GM12878 (cell line): Measurements from ENCODE around the gene DENND1A. TPM values are rescaled to one million over a fixed set of nuclear protein-coding genes. Genes with fewer than 3 reads are reported as not detected.

ENCODE experiments used
- ATAC-seq: fragments of 200-7000 bp; cut with Tn5 transposase; 3 replicates; pipeline ENCODE4 v1.9.1; 2020; ENCODE audit warnings: mild to moderate bottlenecking, moderate library complexity
- BruUV-seq: library from RNA; stranded (reverse); fragments of 400-500 nt; replicated peaks from 2 replicates; lab custom pipeline; 2021; lab: Mats Ljungman, UMichigan
- CTCF ChIA-PET: fragments of 300-600 bp; sonication (Branson Sonifier 250); formaldehyde crosslinking; extraction: SDS; loops from one replicate; lab custom pipeline; 2021; ENCODE audit warnings: inconsistent platforms; lab: Yijun Ruan, JAX
- POLR2A ChIA-PET: fragments of 350-600 bp; formaldehyde crosslinking; extraction: SDS; loops from one replicate; lab custom pipeline; 2021; ENCODE audit warnings: inconsistent platforms; lab: Charles Lee
- RAD21 ChIA-PET: fragments of 300-600 bp; sonication (Branson Sonifier 250); formaldehyde crosslinking; loops from one replicate; lab custom pipeline; 2023; ENCODE audit warnings: antibody characterized with exemption; ENCODE audit not compliant: unreplicated experiment; lab: Charles Lee
- SMC1A ChIA-PET: fragments of 300-600 bp; sonication (Branson Sonifier 250); formaldehyde crosslinking; loops from one replicate; lab custom pipeline; 2023; ENCODE audit not compliant: unreplicated experiment, uncharacterized antibody; lab: Charles Lee
- DNase-seq: peaks from one replicate; pipeline ENCODE4 v3.0.0-alpha.2; 2011; ENCODE audit warnings: low read depth, low spot score
- FAIRE-seq: peaks from 3 replicates; lab custom pipeline; 2011; peaks lifted over from hg19 to GRCh38; lab: Jason Lieb, UNC
- H2AFZ ChIP-seq: 2 replicates; pipeline ENCODE4 v1.6.0; 2011; ENCODE audit warnings: low read depth, low read length, control low read depth; ENCODE audit not compliant: control insufficient read depth
- H3K27ac ChIP-seq: 2 replicates; pipeline ENCODE4 v1.5.1; 2011; ENCODE audit warnings: control low read depth; ENCODE audit not compliant: control insufficient read depth, insufficient read depth
- H3K27me3 ChIP-seq, 2 experiments: replicated peaks in 1 of 2; 2 replicates each; pipeline versions ENCODE4 v1.6.0 to v1.6.1; 2011; ENCODE audit warnings: low read length in 1 of 2; ENCODE audit not compliant: control insufficient read depth in 2 of 2, insufficient read depth in 2 of 2
- H3K36me3 ChIP-seq, 2 experiments: 2 replicates each; pipeline ENCODE4 v1.5.1; 2011; ENCODE audit warnings: low read length in 1 of 2; ENCODE audit not compliant: control insufficient read depth in 2 of 2, insufficient read depth in 2 of 2
- H3K4me1 ChIP-seq: 2 replicates; pipeline ENCODE4 v1.6.1; 2011; ENCODE audit warnings: mild to moderate bottlenecking, low read length, moderate library complexity, mixed read lengths; ENCODE audit not compliant: control insufficient read depth, insufficient read depth
- H3K4me2 ChIP-seq: 2 replicates; pipeline ENCODE4 v1.6.0; 2011; ENCODE audit warnings: control low read depth; ENCODE audit not compliant: control insufficient read depth, insufficient read depth
- H3K4me3 ChIP-seq: fragments of 200-600 bp; sonication (generic); 2 replicates; pipeline ENCODE4 v1.5.1; 2016
- H3K79me2 ChIP-seq: 2 replicates; pipeline ENCODE4 v1.6.0; 2011; ENCODE audit warnings: low read length; ENCODE audit not compliant: control insufficient read depth, insufficient read depth
- H3K9ac ChIP-seq: 2 replicates; pipeline ENCODE4 v1.8.0; 2011; ENCODE audit warnings: low read length, control low read depth, mixed read lengths; ENCODE audit not compliant: control insufficient read depth, insufficient read depth
- H3K9me3 ChIP-seq: replicated peaks from 3 replicates; pipeline ENCODE4 v1.5.1; 2011; ENCODE audit warnings: mild to moderate bottlenecking, low read length; ENCODE audit not compliant: control insufficient read depth, insufficient read depth
- H4K20me1 ChIP-seq: 2 replicates; pipeline ENCODE4 v1.6.0; 2011; ENCODE audit not compliant: control insufficient read depth, insufficient read depth
- ATF7 ChIP-seq: fragments of 450-650 bp; IDR thresholded peaks from 2 replicates; pipeline ENCODE4 v1.6.1; 2016; ENCODE audit warnings: low read depth, mild to moderate bottlenecking
- BCL3 ChIP-seq: IDR thresholded peaks from 2 replicates; pipeline ENCODE4 v1.6.1; 2011; ENCODE audit warnings: borderline replicate concordance, low read depth, mild to moderate bottlenecking, moderate library complexity, low read length; ENCODE audit not compliant: insufficient read depth, poor library complexity, severe bottlenecking
- ELK1 ChIP-seq: IDR thresholded peaks from 2 replicates; pipeline ENCODE4 v1.6.1; 2012; ENCODE audit warnings: low read depth, low read length, improper control_type of control experiment
- EP300 ChIP-seq, 2 experiments: fragments of 150-350 bp in 1 of 2; IDR thresholded peaks; 2 replicates each; pipeline ENCODE4 v1.6.1; 2011 to 2012; ENCODE audit warnings: low read depth in 2 of 2, low read length in 2 of 2, borderline replicate concordance in 1 of 2, improper control_type of control experiment in 1 of 2, inconsistent platforms in 1 of 2; ENCODE audit not compliant: control insufficient read depth in 1 of 2
- FOXK2 ChIP-seq: fragments of 450-650 bp; IDR thresholded peaks from 2 replicates; pipeline ENCODE4 v1.6.1; 2017; ENCODE audit warnings: mild to moderate bottlenecking, moderate library complexity
- KAT2A ChIP-seq: conservative IDR thresholded peaks from 2 replicates; pipeline ENCODE4 v1.6.1; 2011; ENCODE audit warnings: low read depth, low read length; ENCODE audit not compliant: control insufficient read depth
- MEF2B ChIP-seq: fragments of 450-650 bp; IDR thresholded peaks from 2 replicates; pipeline ENCODE4 v1.6.1; 2018; ENCODE audit warnings: mild to moderate bottlenecking, moderate library complexity; ENCODE audit not compliant: partially characterized antibody, poor library complexity, severe bottlenecking
- NBN ChIP-seq: fragments of 450-650 bp; IDR thresholded peaks from 2 replicates; pipeline ENCODE4 v1.6.1; 2016
- NR2C2 ChIP-seq: IDR thresholded peaks from 2 replicates; pipeline ENCODE4 v1.6.1; 2011; ENCODE audit warnings: borderline replicate concordance, low read depth; ENCODE audit not compliant: control insufficient read depth, insufficient read length
- POU2F2 ChIP-seq: IDR thresholded peaks from 3 replicates; pipeline ENCODE4 v1.6.1; 2011; ENCODE audit warnings: low read depth, mild to moderate bottlenecking, low read length, borderline replicate concordance
- SMC3 ChIP-seq: IDR thresholded peaks from 2 replicates; pipeline ENCODE4 v1.6.1; 2011; ENCODE audit warnings: low read length, improper control_type of control experiment, borderline replicate concordance
- ZBTB33 ChIP-seq: fragments of 450-650 bp; IDR thresholded peaks from 2 replicates; pipeline ENCODE4 v1.6.1; 2017; ENCODE audit warnings: mild to moderate bottlenecking
- ZNF592 ChIP-seq: fragments of 450-650 bp; IDR thresholded peaks from 2 replicates; pipeline ENCODE4 v1.6.1; 2017; ENCODE audit warnings: mild to moderate bottlenecking, moderate library complexity
- WGBS: methylation state at CpG from one replicate; pipeline ENCODE4 v1.1.6; 2016; ENCODE audit warnings: low lambda C conversion rate; ENCODE audit not compliant: insufficient replicate concordance, insufficient coverage; ENCODE audit errors: missing lambda C conversion rate; 5-methylcytosine and 5-hydroxymethylcytosine counted together
- in situ Hi-C: fragments of 300-500 bp; cut with MboI; formaldehyde crosslinking; loops from 9 replicates; pipeline ENCODE4 v1.14.3; 2018; ENCODE audit warnings: mixed read lengths
- intact Hi-C: fragments of 100-400 bp; cut with micrococcal nuclease; formaldehyde crosslinking; loops from one replicate; pipeline ENCODE4 v1.14.2; 2022; ENCODE audit not compliant: unreplicated experiment
- polyA plus RNA-seq, 11 experiments: library from polyadenylated mRNA; depleted of rRNA in 4 of 11; unstranded in 6 of 11; stranded (reverse) in 5 of 11; fragments of >200 nt; fragmentation: Nextera tagmentation in 4 of 11; fragmentation: Illumina TruSeq in 1 of 11; extraction: Ambion mirVana in 4 of 11; extraction: Trizol in 1 of 11; gene quantifications; 1 replicate in 1 of 11; 2 replicates in 10 of 11; pipeline versions ENCODE4 v1.2.1 to v1.2.3, GENCODE V29; 2011 to 2016; ENCODE audit warnings: inconsistent platforms in 2 of 11, missing spikeins in 2 of 11, low read depth in 1 of 11
- total RNA-seq, 4 experiments: library from RNA; depleted of rRNA in 3 of 4; stranded (reverse); fragments of >200 nt in 3 of 4; fragmentation: Illumina TruSeq in 1 of 4; extraction: Trizol in 1 of 4; gene quantifications; 2 replicates each; pipeline versions ENCODE4 v1.2.1 to v1.2.3, GENCODE V29; 2013 to 2021

The DENND1A gene
- total and polyA plus RNA-seq, 10 of the 15 experiments (the other 5 are each of a cell fraction or from before 2014, with no cell fraction given) = 14.1 to 48.6 (median 35.2) TPM

- 96% methylated on average over 5 of the region's 5 CpGs for WGBS
- Histone ChIP-seq H3K4me1 (no peaks in the 10 kb centered on the region), H3K27ac (no peak overlapping the region), H3K9me3 (peaks cover 9% of the 10 kb centered on the region), H3K4me3 (no peak overlapping the region), H2AFZ (no peak overlapping the region), H3K36me3 (0 out of 4 replicates have a peak, but pooled peaks cover 0 to 2% of the 10 kb centered on the region in 2 experiments), H3K27me3 (no peaks in the 10 kb centered on the region), H4K20me1 (no peaks in the 10 kb centered on the region), H3K4me2 (no peak overlapping the region), H3K9ac (no peak overlapping the region), H3K79me2 (no peaks in the 10 kb centered on the region; the same call in 1 of the 2 replicates)
- no TSS peak for BruUV-seq
- DNase-seq = no peak
- ChIA-PET SMC1A (interaction anchor here (0.8 to 1.7 kb wide), 6 partner anchors 9 to 51 kb away, joined by 3 to 11 read pairs (median 4); no protein-coding TSS in a partner anchor), RAD21 (interaction anchor here (1.2 to 1.8 kb wide), 2 partner anchors 11 to 14 kb away, joined by 3 to 4 read pairs; no protein-coding TSS in a partner anchor), POLR2A (interaction anchor here (1.3 kb wide), 1 partner anchor 12 kb away, joined by 3 read pairs; no protein-coding TSS in a partner anchor), CTCF (interaction anchor here (1.2 kb wide), 1 partner anchor 15 kb away, joined by 4 read pairs; no protein-coding TSS in a partner anchor)
- ATAC-seq = no peak
- intact Hi-C loops = no loop called here
- FAIRE-seq = no peak
- in situ Hi-C loops = no loop called here
- no peak for TF ChIP-seq SMC3
- TF ChIP-seq NR2C2 = no peak
- no peak for TF ChIP-seq ATF7
- TF ChIP-seq ZNF592 = no peak
- TF ChIP-seq BCL3 = no peak
- TF ChIP-seq ELK1 = no peak
- no peak for TF ChIP-seq MEF2B
- TF ChIP-seq POU2F2 = no peak
- no peak for TF ChIP-seq FOXK2
- no peak for TF ChIP-seq EP300 (IDR thresholded peaks at IDR 0.05; ENCODE audit: borderline replicate concordance in 1 of 2, control insufficient read depth in 1 of 2, low read depth in 2 of 2, low read length in 2 of 2)
- no peak for TF ChIP-seq ZBTB33
- no peak for TF ChIP-seq NBN
- TF ChIP-seq KAT2A = no peak
Observed at GRCh38 chr9:123825342-123826060, 104.4 kb downstream of the DENND1A start.
